Cortex of kidney (tissue), 1 donor: Measurements from ENCODE around the gene AGTRAP.

Source experiments
- DNase-seq: peaks from one replicate; lab custom pipeline; 2025; lab: John Stamatoyannopoulos, UW

AGTRAP gene

GRCh38 chr1:11784256-11784992 is 48.5 kb downstream of the AGTRAP start:
- DNase-seq: no peak

- DNase-seq: no peak
These were observed 49.2 kb downstream of the AGTRAP start for GRCh38 chr1:11784993-11785769.

GRCh38 chr1:11786168-11786567 is 50.2 kb downstream of the AGTRAP start:
- no peak for DNase-seq

- DNase-seq: no peak
These were observed 51.4 kb downstream of the AGTRAP start for GRCh38 chr1:11787251-11787803.

GRCh38 chr1:11787804-11788436 is 52.0 kb downstream of the AGTRAP start:
- DNase-seq: no peak

- no peak for DNase-seq
These were observed 52.7 kb downstream of the AGTRAP start for GRCh38 chr1:11788549-11789053.

- DNase-seq: no peak
These were observed 53.5 kb downstream of the AGTRAP start for GRCh38 chr1:11789126-11790067.

- DNase-seq: no peak
These were observed 54.4 kb downstream of the AGTRAP start for GRCh38 chr1:11790101-11790879.

GRCh38 chr1:11790880-11791715 is 55.2 kb downstream of the AGTRAP start:
- no peak for DNase-seq

- DNase-seq: no peak
These were observed 56.2 kb downstream of the AGTRAP start for GRCh38 chr1:11792106-11792505.

GRCh38 chr1:11793819-11794218 is 57.9 kb downstream of the AGTRAP start:
- DNase-seq: no peak

GRCh38 chr1:11794446-11795237 is 58.7 kb downstream of the AGTRAP start:
- no peak for DNase-seq

GRCh38 chr1:11795238-11795890 is 59.4 kb downstream of the AGTRAP start:
- no peak for DNase-seq

GRCh38 chr1:11796036-11796828 is 60.3 kb downstream of the AGTRAP start:
- DNase-seq: no peak

- DNase-seq: no peak
These were observed 61.7 kb downstream of the AGTRAP start for GRCh38 chr1:11797525-11798216.

GRCh38 chr1:11799099-11799498 is 63.2 kb downstream of the AGTRAP start:
- no peak for DNase-seq

- no peak for DNase-seq
These were observed 64.0 kb downstream of the AGTRAP start for GRCh38 chr1:11799896-11800295.
